Stomach smooth muscle (tissue), 2 donors: Measurements from ENCODE around the gene TNNI3K.
"Not testable (repeated sequence)": the region's sequence is repeated elsewhere in the genome, so short reads cannot be mapped to it uniquely, and the experiment has no call there.

ENCODE experiments used
- H3K27ac ChIP-seq: one replicate; pipeline ENCODE4 v1.7.0; 2013; ENCODE audit warnings: mild to moderate bottlenecking, low read length, inconsistent platforms
- H3K27me3 ChIP-seq, 2 donors: one replicate each; pipeline ENCODE4 v1.7.0; 2013; ENCODE audit warnings: low read length in 2 of 2; ENCODE audit not compliant: insufficient read depth in 2 of 2, control insufficient read depth in 1 of 2
- H3K36me3 ChIP-seq, 2 donors: one replicate each; pipeline ENCODE4 v1.7.0; 2013; ENCODE audit warnings: low read length in 2 of 2; ENCODE audit not compliant: control insufficient read depth in 2 of 2, insufficient read depth in 2 of 2
- H3K4me1 ChIP-seq: one replicate; pipeline ENCODE4 v1.7.0; 2013; ENCODE audit warnings: low read length; ENCODE audit not compliant: control insufficient read depth, insufficient read depth
- H3K4me3 ChIP-seq, 2 donors: one replicate each; pipeline ENCODE4 v1.7.0; 2013; ENCODE audit warnings: low read length in 2 of 2
- H3K9ac ChIP-seq, 2 donors: one replicate each; pipeline ENCODE4 v1.7.0; 2013; ENCODE audit warnings: low read length in 2 of 2, mild to moderate bottlenecking in 1 of 2
- H3K9me3 ChIP-seq, 2 donors: one replicate each; pipeline ENCODE4 v1.7.0; 2013; ENCODE audit warnings: low read length in 2 of 2; ENCODE audit not compliant: control insufficient read depth in 2 of 2
- donor health status: healthy.
- donor health status: Pancreatic carcinoma.

TNNI3K gene

GRCh38 chr1:74237035-74237434 lies 1.8 kb downstream of the TNNI3K start:
- Histone ChIP-seq H3K4me1 (no peaks in the 10 kb centered on the region), H3K27me3 (no peaks in the 10 kb centered on the region), H3K27ac (no peak overlapping the region), H3K36me3 (no peaks in the 10 kb centered on the region), H3K9ac (no peak overlapping the region), H3K9me3 (no peaks in the 10 kb centered on the region), H3K4me3 (no peak overlapping the region)

GRCh38 chr1:74237787-74238186 lies 2.6 kb downstream of the TNNI3K start:
- Histone ChIP-seq H3K27ac (no peak overlapping the region), H3K9ac (no peak overlapping the region), H3K36me3 (no peaks in the 10 kb centered on the region), H3K9me3 (no peaks in the 10 kb centered on the region), H3K4me1 (no peaks in the 10 kb centered on the region), H3K27me3 (no peaks in the 10 kb centered on the region), H3K4me3 (no peak overlapping the region)

GRCh38 chr1:74245168-74245772 lies 10.1 kb downstream of the TNNI3K start:
- Histone ChIP-seq H3K4me1 (no peaks in the 10 kb centered on the region), H3K9ac (no peak overlapping the region), H3K36me3 (no peaks in the 10 kb centered on the region), H3K27ac (no peak overlapping the region), H3K27me3 (no peaks in the 10 kb centered on the region), H3K9me3 (no peaks in the 10 kb centered on the region), H3K4me3 (no peak overlapping the region)

- Histone ChIP-seq H3K27me3 (no peaks in the 10 kb centered on the region), H3K9ac (no peak overlapping the region), H3K27ac (no peak overlapping the region), H3K4me3 (no peak overlapping the region), H3K4me1 (no peaks in the 10 kb centered on the region), H3K36me3 (no peaks in the 10 kb centered on the region), H3K9me3 (no peaks in the 10 kb centered on the region)
Measured at GRCh38 chr1:74246315-74246714, 11.1 kb downstream of the TNNI3K start.

- no peaks in the 10 kb centered on the region for H3K4me1 ChIP-seq
- H3K9me3 ChIP-seq = no peaks in the 10 kb centered on the region
- H3K9ac ChIP-seq = no peak overlapping the region
- H3K4me3 ChIP-seq = no peak overlapping the region
- H3K27ac ChIP-seq = no peak overlapping the region
- H3K36me3 ChIP-seq = no peaks in the 10 kb centered on the region
- H3K27me3 ChIP-seq = no peaks in the 10 kb centered on the region
Measured at GRCh38 chr1:74247881-74248528, 12.8 kb downstream of the TNNI3K start.

- not testable (repeated sequence) for H3K36me3 ChIP-seq, H3K4me1 ChIP-seq, H3K27ac ChIP-seq, H3K27me3 ChIP-seq, H3K4me3 ChIP-seq, H3K9ac ChIP-seq, H3K9me3 ChIP-seq
Measured at GRCh38 chr1:74253243-74253824, 18.1 kb downstream of the TNNI3K start.

GRCh38 chr1:74266001-74266400 lies 30.8 kb downstream of the TNNI3K start:
- H3K27ac ChIP-seq = no peak overlapping the region
- no peak overlapping the region for H3K9ac ChIP-seq
- H3K9me3 ChIP-seq = no peaks in the 10 kb centered on the region
- no peaks in the 10 kb centered on the region for H3K27me3 ChIP-seq
- H3K4me3 ChIP-seq = no peak overlapping the region
- no peaks in the 10 kb centered on the region for H3K4me1 ChIP-seq
- H3K36me3 ChIP-seq = no peaks in the 10 kb centered on the region

GRCh38 chr1:74271503-74271902 lies 36.3 kb downstream of the TNNI3K start:
- no peak overlapping the region for H3K27ac ChIP-seq
- H3K4me1 ChIP-seq = no peaks in the 10 kb centered on the region
- no peak overlapping the region for H3K9ac ChIP-seq

GRCh38 chr1:74280642-74281396 lies 45.6 kb downstream of the TNNI3K start:
- no peak overlapping the region for H3K9ac ChIP-seq
- no peaks in the 10 kb centered on the region for H3K27me3 ChIP-seq
- H3K36me3 ChIP-seq = no peaks in the 10 kb centered on the region
- H3K9me3 ChIP-seq = no peaks in the 10 kb centered on the region
- no peak overlapping the region for H3K27ac ChIP-seq
- H3K4me1 ChIP-seq = no peaks in the 10 kb centered on the region
- no peak overlapping the region for H3K4me3 ChIP-seq

More at GRCh38 chr1:74271503-74271902, 36.3 kb downstream of the TNNI3K start:
- H3K4me3 ChIP-seq = no peak overlapping the region
- peaks cover 0 to 5% of the 10 kb centered on the region in 2 donors for H3K36me3 ChIP-seq
- H3K9me3 ChIP-seq = no peaks in the 10 kb centered on the region
- no peaks in the 10 kb centered on the region for H3K27me3 ChIP-seq

- no peaks in the 10 kb centered on the region for H3K36me3 ChIP-seq
- no peak overlapping the region for H3K27ac ChIP-seq
- H3K9ac ChIP-seq = no peak overlapping the region
- H3K4me3 ChIP-seq = no peak overlapping the region
- no peaks in the 10 kb centered on the region for H3K9me3 ChIP-seq
- H3K27me3 ChIP-seq = no peaks in the 10 kb centered on the region
- H3K4me1 ChIP-seq = no peaks in the 10 kb centered on the region
Measured at GRCh38 chr1:74286414-74286813, 51.2 kb downstream of the TNNI3K start.
